Memory B cell (primary cell): Measurements from ENCODE around the gene GSTA3.
"Not testable (repeated sequence)": the region's sequence is repeated elsewhere in the genome, so short reads cannot be mapped to it uniquely, and the experiment has no call there.

Experiments used
- ATAC-seq: fragments of 150-1000 bp; cut with Tn5 transposase; 2 replicates; pipeline ENCODE4 v1.10.0; 2021; ENCODE audit warnings: low read depth, mild to moderate bottlenecking, moderate library complexity
- DNase-seq, 2 donors: peaks; one replicate each; pipeline ENCODE4 v3.0.0; 2022; ENCODE audit warnings: low spot score in 2 of 2
- H3K27ac Mint-ChIP-seq: one replicate; pipeline ENCODE4 v1.8.0; 2022; ENCODE audit warnings: mild to moderate bottlenecking, moderate library complexity, mixed read lengths
- H3K27me3 Mint-ChIP-seq: one replicate; pipeline ENCODE4 v1.8.0; 2022; ENCODE audit warnings: mixed read lengths
- H3K36me3 Mint-ChIP-seq: one replicate; pipeline ENCODE4 v1.8.0; 2022; ENCODE audit warnings: mild to moderate bottlenecking, mixed read lengths
- H3K4me1 Mint-ChIP-seq: one replicate; pipeline ENCODE4 v1.8.0; 2022; ENCODE audit warnings: mixed read lengths
- H3K4me3 Mint-ChIP-seq: one replicate; pipeline ENCODE4 v1.8.0; 2022; ENCODE audit warnings: mild to moderate bottlenecking, moderate library complexity, mixed read lengths
- H3K9me3 Mint-ChIP-seq: one replicate; pipeline ENCODE4 v1.8.0; 2022; ENCODE audit warnings: mixed read lengths

The GSTA3 gene

GRCh38 chr6:52861151-52861550 lies 48.3 kb downstream of the GSTA3 start:
- not testable (repeated sequence) for H3K27ac Mint-ChIP-seq, ATAC-seq, H3K4me3 Mint-ChIP-seq, H3K4me1 Mint-ChIP-seq, H3K36me3 Mint-ChIP-seq, H3K9me3 Mint-ChIP-seq, DNase-seq
- H3K27me3 Mint-ChIP-seq = peaks cover 16% of the 10 kb centered on the region

GRCh38 chr6:52858416-52858815 lies 51.1 kb downstream of the GSTA3 start:
- DNase-seq (no peak), ATAC-seq (no peak)
- Mint-ChIP-seq H3K4me1 (no peaks in the 10 kb centered on the region), H3K27ac (no peak overlapping the region), H3K9me3 (no peaks in the 10 kb centered on the region), H3K4me3 (no peak overlapping the region), H3K36me3 (no peaks in the 10 kb centered on the region), H3K27me3 (peaks cover 20% of the 10 kb centered on the region)

- H3K9me3 Mint-ChIP-seq, H3K27ac Mint-ChIP-seq, DNase-seq, H3K4me1 Mint-ChIP-seq, H3K4me3 Mint-ChIP-seq, H3K36me3 Mint-ChIP-seq, ATAC-seq: not testable (repeated sequence)
- peaks cover 21% of the 10 kb centered on the region for H3K27me3 Mint-ChIP-seq
Observed at GRCh38 chr6:52856137-52856536, 53.4 kb downstream of the GSTA3 start.

- DNase-seq (no peak), ATAC-seq (no peak)
- H3K4me1 Mint-ChIP-seq = no peaks in the 10 kb centered on the region
- H3K9me3 Mint-ChIP-seq = peaks cover 4% of the 10 kb centered on the region
- H3K4me3 Mint-ChIP-seq = no peak overlapping the region
- no peak overlapping the region for H3K27ac Mint-ChIP-seq
- H3K36me3 Mint-ChIP-seq = no peaks in the 10 kb centered on the region
- H3K27me3 Mint-ChIP-seq = peaks cover 14% of the 10 kb centered on the region
Observed at GRCh38 chr6:52849137-52849536, 60.4 kb downstream of the GSTA3 start.
